Measurements from ENCODE around the gene PIGS. TPM values are rescaled to one million over a fixed set of nuclear protein-coding genes. Genes with fewer than 3 reads are reported as not detected.

PIGS gene
- total and polyA plus RNA-seq, 2 experiments from 2014 or later, result 107 to 122 TPM

DNA sequence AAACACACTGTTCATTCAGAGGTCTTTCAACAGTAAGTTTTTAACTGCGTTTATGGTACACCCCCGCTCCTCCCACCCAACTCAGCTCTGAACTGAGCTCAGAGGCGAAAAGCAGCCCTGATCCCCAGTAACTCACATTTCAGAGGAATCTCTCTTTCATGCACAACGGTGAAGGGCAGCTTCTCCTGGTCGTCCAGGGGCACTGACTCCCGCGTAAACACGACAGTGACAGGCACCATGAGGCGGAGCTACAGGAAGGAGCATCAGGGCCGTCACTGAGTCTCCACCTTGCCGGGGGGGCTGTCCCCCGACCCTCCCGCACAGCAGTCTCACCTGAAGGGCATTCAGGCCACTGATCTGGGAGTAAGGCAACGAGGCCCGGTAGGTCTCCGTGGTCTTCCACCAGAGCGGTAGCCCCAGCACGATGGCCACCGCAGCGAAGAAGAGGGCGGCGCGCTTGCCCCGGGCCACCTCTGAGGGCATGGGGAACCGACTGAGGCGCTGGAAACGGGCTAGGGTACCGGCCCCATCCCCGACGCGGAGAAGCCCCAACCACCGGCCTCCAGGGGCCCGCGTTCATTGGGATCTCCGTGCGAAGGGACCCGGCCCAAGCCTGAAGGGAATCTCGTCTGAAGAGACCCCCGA lies 486 bp downstream of the PIGS start:
- Histone ChIP-seq H3K4me1 (ENCODE audit: low read depth) (peaks cover 21% of the 10 kb centered on the region), H3K27me3 (no peaks in the 10 kb centered on the region), H3K27ac (peak overlapping the region; percentile 42), H3K4me3 (peak overlapping the region; percentile 92), H3K36me3 (no peaks in the 10 kb centered on the region), H3K9me3 (ENCODE audit: low read depth) (no peaks in the 10 kb centered on the region)
- TF ChIP-seq, protein P1, sequence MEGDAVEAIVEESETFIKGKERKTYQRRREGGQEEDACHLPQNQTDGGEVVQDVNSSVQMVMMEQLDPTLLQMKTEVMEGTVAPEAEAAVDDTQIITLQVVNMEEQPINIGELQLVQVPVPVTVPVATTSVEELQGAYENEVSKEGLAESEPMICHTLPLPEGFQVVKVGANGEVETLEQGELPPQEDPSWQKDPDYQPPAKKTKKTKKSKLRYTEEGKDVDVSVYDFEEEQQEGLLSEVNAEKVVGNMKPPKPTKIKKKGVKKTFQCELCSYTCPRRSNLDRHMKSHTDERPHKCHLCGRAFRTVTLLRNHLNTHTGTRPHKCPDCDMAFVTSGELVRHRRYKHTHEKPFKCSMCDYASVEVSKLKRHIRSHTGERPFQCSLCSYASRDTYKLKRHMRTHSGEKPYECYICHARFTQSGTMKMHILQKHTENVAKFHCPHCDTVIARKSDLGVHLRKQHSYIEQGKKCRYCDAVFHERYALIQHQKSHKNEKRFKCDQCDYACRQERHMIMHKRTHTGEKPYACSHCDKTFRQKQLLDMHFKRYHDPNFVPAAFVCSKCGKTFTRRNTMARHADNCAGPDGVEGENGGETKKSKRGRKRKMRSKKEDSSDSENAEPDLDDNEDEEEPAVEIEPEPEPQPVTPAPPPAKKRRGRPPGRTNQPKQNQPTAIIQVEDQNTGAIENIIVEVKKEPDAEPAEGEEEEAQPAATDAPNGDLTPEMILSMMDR (IDR thresholded peaks at IDR 0.05; ENCODE audit: low read depth, low read length), result no peak
- peak in 1 of 2 donors; percentile 44 for DNase-seq (ENCODE audit: low read depth in 1 of 2, low spot score in 1 of 2)

DNA sequence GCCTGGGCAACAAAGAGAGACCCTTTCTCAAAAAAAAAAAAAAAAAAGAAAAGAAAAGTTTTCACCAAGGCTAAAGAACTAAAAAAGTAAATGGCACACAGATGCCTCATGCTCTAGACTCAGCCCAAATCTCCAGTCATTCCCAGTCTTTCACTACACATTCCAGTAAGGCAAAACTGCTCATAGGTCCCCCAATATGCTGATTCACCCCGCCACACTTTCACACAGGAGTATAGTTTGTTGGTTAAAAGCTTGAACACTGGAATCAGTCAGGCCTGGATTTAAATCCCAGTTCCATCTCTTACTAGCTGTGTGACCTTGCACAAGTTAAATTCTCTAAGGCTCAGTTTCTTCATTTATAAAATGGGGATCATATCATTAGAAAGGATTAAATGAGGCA lies 1.9 kb downstream of the PIGS start:
- DNase-seq (ENCODE audit: low read depth in 1 of 2, low spot score in 1 of 2), result no peak
- Histone ChIP-seq H3K9me3 (ENCODE audit: low read depth) (no peaks in the 10 kb centered on the region), H3K27me3 (no peaks in the 10 kb centered on the region), H3K4me3 (no peak overlapping the region), H3K27ac (no peak overlapping the region), H3K4me1 (ENCODE audit: low read depth) (peaks cover 14% of the 10 kb centered on the region), H3K36me3 (no peaks in the 10 kb centered on the region)
- TF ChIP-seq, protein P1 (IDR thresholded peaks at IDR 0.05; ENCODE audit: low read depth, low read length), result no peak

DNA sequence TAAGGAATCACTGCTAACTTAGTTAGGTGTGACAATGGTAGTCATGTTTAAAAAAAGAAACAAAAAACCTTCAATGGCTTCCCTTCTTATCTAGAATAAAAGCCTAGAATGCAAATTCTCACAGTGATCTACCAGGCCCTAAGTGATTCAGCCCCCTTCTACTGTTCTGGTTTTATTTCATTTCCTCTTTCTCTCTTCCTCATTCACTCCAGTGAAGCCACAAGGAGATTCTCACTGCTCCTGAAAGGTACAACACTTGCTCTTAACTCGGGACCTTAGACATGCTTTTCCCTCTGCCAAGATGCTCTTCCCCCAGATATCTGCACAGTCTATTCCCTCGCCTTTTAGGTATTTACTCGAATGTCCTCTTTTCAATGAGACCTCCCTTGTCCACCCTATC lies 3.7 kb downstream of the PIGS start:
- Histone ChIP-seq H3K27ac (no peak overlapping the region), H3K4me3 (no peak overlapping the region), H3K9me3 (ENCODE audit: low read depth) (no peaks in the 10 kb centered on the region), H3K27me3 (no peaks in the 10 kb centered on the region), H3K36me3 (no peaks in the 10 kb centered on the region), H3K4me1 (ENCODE audit: low read depth) (peaks cover 14% of the 10 kb centered on the region)
- TF ChIP-seq, protein P1 (IDR thresholded peaks at IDR 0.05; ENCODE audit: low read depth, low read length), result no peak
- DNase-seq (ENCODE audit: low read depth in 1 of 2, low spot score in 1 of 2), result no peak

DNA sequence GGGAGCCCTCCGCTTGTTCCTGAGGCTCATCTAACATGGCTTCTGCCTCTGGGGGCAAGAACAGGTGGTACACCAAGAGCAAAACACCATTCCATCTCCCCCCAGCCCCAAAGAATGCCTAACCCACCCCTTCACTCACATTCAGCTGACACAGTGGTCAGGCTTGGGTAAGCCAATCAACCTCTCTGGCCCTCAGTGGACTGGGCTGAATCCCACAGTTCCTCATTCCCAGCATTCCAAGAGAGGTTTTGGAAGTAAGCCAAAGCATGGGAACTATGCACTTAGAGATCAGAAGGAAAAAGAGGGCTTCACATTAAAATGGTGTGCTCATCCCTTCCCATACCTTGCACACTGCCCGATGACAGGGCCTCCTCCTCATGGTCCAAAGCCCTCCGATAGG lies 7.8 kb downstream of the PIGS start:
- H3K36me3 ChIP-seq, result peaks cover 6% of the 10 kb centered on the region
- TF ChIP-seq, protein P1 (IDR thresholded peaks at IDR 0.05; ENCODE audit: low read depth, low read length), result no peak
- peak overlapping the region; percentile 91 for H3K27ac ChIP-seq
- no peaks in the 10 kb centered on the region for H3K27me3 ChIP-seq
- peak; percentile 74 to 82 for DNase-seq (ENCODE audit: low read depth in 1 of 2, low spot score in 1 of 2)
- H3K9me3 ChIP-seq (ENCODE audit: low read depth), result no peaks in the 10 kb centered on the region
- H3K4me1 ChIP-seq (ENCODE audit: low read depth), result no peaks in the 10 kb centered on the region
- H3K4me3 ChIP-seq, result no peak overlapping the region

DNA sequence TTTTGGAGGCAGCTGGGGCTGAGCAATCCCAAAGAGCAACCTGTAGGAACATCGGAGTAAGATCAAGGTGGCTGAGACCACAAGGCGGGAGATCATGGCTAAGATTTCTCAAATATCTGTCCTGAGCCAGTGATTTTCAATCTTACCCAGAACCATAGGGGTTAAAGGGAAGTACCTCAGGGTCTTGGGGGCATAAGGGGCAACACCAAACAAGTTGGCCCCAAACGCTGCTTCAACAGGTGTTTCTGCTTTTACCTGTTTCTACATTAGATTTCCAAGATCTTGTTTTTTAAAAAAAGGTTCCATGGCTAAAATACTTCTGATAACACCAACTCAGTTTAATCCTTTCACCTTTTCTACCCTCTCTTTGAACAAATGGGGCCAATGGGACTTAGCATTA lies 16.3 kb downstream of the PIGS start:
- Histone ChIP-seq H3K4me3 (no peak overlapping the region), H3K9me3 (ENCODE audit: low read depth) (no peaks in the 10 kb centered on the region), H3K4me1 (ENCODE audit: low read depth) (peaks cover 4% of the 10 kb centered on the region), H3K36me3 (peaks cover 29% of the 10 kb centered on the region), H3K27ac (no peak overlapping the region), H3K27me3 (no peaks in the 10 kb centered on the region)
- no peak for DNase-seq (ENCODE audit: low read depth in 1 of 2, low spot score in 1 of 2)
- TF ChIP-seq, protein P1 (IDR thresholded peaks at IDR 0.05; ENCODE audit: low read depth, low read length), result no peak
